IMR-90 (cell line): ENCODE measurements around the gene GCLC. TPM values are rescaled to one million over a fixed set of nuclear protein-coding genes. Genes with fewer than 3 reads are reported as not detected.
A peak's percentile ranks its signal among the peaks of the same experiment; 100 is the strongest.

Experiments
- CEBPB ChIP-seq: IDR thresholded peaks from 2 replicates; pipeline ENCODE4 v1.6.1; 2012; ENCODE audit warnings: low read depth, low read length, improper control_type of control experiment
- MAFK ChIP-seq: IDR thresholded peaks from 2 replicates; pipeline ENCODE4 v1.6.1; 2012; ENCODE audit warnings: low read depth, low read length, improper control_type of control experiment
- MXI1 ChIP-seq: IDR thresholded peaks from 2 replicates; pipeline ENCODE4 v1.6.1; 2012; ENCODE audit warnings: low read depth, mild to moderate bottlenecking, low read length, moderate library complexity, borderline replicate concordance
- polyA plus RNA-seq, 3 experiments: library from polyadenylated mRNA; depleted of rRNA; stranded (reverse); fragments of >200 nt; gene quantifications; 2 replicates each; pipeline ENCODE4 v1.2.3, GENCODE V29; 2012; ENCODE audit warnings: low replicate concordance in 1 of 3
- total RNA-seq: library from RNA; depleted of rRNA; stranded (reverse); fragments of >200 nt; gene quantifications from 2 replicates; pipeline ENCODE4 v1.2.3, GENCODE V29; 2012
- TF ChIP-seq, protein P1 (sequence below): conservative IDR thresholded peaks from 2 replicates; pipeline ENCODE4 v1.5.1; 2012; ENCODE audit warnings: mild to moderate bottlenecking, low read depth, low read length, improper control_type of control experiment

The GCLC gene
- total and polyA plus RNA-seq, 2 of the 4 experiments (the other 2 are of a cell fraction), result 14.2 to 24.2 TPM

DNA sequence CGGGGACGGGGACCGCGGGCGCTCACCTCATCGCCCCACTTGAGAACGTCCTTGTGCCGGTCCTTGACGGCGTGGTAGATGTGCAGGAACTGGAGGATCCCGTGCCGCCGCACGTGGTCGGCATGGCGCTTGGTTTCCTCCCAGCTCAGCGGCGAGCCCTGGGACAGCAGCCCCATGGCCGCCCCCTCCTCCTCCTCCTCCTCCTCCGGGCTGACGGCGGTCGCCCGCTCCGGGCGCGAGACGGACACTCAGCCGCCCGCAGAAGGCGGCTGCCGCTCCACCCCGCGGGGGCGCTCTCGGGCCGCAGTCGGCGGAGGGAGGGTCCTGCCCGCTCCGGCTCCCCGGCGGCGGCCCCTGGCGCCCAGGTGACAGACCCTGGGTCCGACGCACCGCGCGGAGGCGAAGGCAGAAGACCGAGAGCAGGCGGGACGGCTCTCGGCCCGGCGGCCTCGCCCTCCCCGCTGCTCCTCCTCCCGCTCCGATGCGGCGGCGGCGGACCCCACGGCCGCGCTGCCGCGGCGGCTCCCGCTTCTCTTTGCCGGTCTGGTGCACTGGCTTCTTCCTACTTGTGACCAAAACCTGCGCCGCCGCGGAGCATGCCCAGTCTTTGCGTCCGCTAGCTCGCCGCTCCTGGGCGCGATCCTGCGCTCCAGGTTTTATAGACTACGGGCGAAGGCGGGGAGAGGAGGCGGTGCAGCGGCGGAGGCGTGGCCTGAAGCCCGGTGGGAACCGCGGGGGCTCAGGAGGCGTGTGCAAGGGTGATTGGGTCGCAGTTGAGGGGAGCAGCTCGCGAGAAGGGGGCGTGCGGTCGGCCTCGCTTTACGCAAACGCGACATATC lies at the start of gene GCLC (continued):
- TF ChIP-seq, protein P1, sequence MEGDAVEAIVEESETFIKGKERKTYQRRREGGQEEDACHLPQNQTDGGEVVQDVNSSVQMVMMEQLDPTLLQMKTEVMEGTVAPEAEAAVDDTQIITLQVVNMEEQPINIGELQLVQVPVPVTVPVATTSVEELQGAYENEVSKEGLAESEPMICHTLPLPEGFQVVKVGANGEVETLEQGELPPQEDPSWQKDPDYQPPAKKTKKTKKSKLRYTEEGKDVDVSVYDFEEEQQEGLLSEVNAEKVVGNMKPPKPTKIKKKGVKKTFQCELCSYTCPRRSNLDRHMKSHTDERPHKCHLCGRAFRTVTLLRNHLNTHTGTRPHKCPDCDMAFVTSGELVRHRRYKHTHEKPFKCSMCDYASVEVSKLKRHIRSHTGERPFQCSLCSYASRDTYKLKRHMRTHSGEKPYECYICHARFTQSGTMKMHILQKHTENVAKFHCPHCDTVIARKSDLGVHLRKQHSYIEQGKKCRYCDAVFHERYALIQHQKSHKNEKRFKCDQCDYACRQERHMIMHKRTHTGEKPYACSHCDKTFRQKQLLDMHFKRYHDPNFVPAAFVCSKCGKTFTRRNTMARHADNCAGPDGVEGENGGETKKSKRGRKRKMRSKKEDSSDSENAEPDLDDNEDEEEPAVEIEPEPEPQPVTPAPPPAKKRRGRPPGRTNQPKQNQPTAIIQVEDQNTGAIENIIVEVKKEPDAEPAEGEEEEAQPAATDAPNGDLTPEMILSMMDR, result peak; percentile 70
- TF ChIP-seq CEBPB (0 out of 2 replicates have a peak, but pooled peaks have one; percentile 1), MXI1 (peak; percentile 89), MAFK (no peak)
